Sigmoid colon (tissue), 7 donors: Measurements from ENCODE around the gene RSPRY1. TPM values are rescaled to one million over a fixed set of nuclear protein-coding genes. Genes with fewer than 3 reads are reported as not detected.

Experiments used
- DNase-seq: peaks from one replicate; pipeline ENCODE4 v3.0.0-alpha.2; 2019
- H3K27ac ChIP-seq, 4 donors: fragments of 200-600 bp; sonication (generic); one replicate each; pipeline ENCODE4 v1.5.1; 2016 to 2019; ENCODE audit warnings: mild to moderate bottlenecking in 1 of 4
- H3K27me3 ChIP-seq, 3 donors: fragments of 200-600 bp; sonication (generic); one replicate each; pipeline ENCODE4 v1.5.1; 2019; ENCODE audit warnings: mild to moderate bottlenecking in 1 of 3
- H3K36me3 ChIP-seq, 4 donors: fragments of 200-600 bp; sonication (generic); one replicate each; pipeline ENCODE4 v1.5.1; 2016 to 2019
- H3K4me1 ChIP-seq, 4 donors: fragments of 200-600 bp; sonication (generic); one replicate each; pipeline ENCODE4 v1.5.1; 2017 to 2019
- H3K4me3 ChIP-seq, 4 donors: fragments of 200-600 bp; sonication (generic); one replicate each; pipeline ENCODE4 v1.5.1; 2017 to 2019; ENCODE audit warnings: mild to moderate bottlenecking in 2 of 4, moderate library complexity in 1 of 4
- H3K9me3 ChIP-seq, 4 donors: fragments of 200-600 bp in 3 of 4; sonication (generic) in 3 of 4; one replicate each; pipeline versions ENCODE4 v1.5.1 to v1.6.1; 2013 to 2019
- CTCF ChIP-seq, 4 experiments: fragments of 450-650 bp in 3 of 4; fragments of 200-600 bp in 1 of 4; IDR thresholded peaks; one replicate each; pipeline ENCODE4 v1.5.1; 2016 to 2019; ENCODE audit warnings: antibody characterized with exemption in 4 of 4, mild to moderate bottlenecking in 3 of 4, moderate library complexity in 2 of 4
- EP300 ChIP-seq, 4 donors: sonication (generic); formaldehyde crosslinking; IDR thresholded peaks; one replicate each; pipeline ENCODE4 v1.6.1; 2017; ENCODE audit warnings: antibody characterized with exemption in 4 of 4
- POLR2A ChIP-seq, 2 donors: fragments of 450-650 bp; IDR thresholded peaks; one replicate each; pipeline ENCODE4 v1.6.1; 2016; ENCODE audit warnings: antibody characterized with exemption in 2 of 2, mild to moderate bottlenecking in 2 of 2, moderate library complexity in 2 of 2
- POLR2AphosphoS5 ChIP-seq, 4 donors: sonication (generic); formaldehyde crosslinking; IDR thresholded peaks; one replicate each; pipeline ENCODE4 v1.6.1; 2017; ENCODE audit warnings: antibody characterized with exemption in 4 of 4
- WGBS, 2 donors: extraction: QIAGEN DNeasy Blood & Tissue Kit; methylation state at CpG; one replicate each; pipeline ENCODE4 v1.1.7; 2013; 5-methylcytosine and 5-hydroxymethylcytosine counted together
- intact Hi-C: fragments of 100-400 bp; cut with DNase I; formaldehyde crosslinking; loops from one replicate; pipeline ENCODE4 v1.15.1; 2023
- polyA plus RNA-seq, 3 donors: library from polyadenylated mRNA; stranded (reverse); fragments of 200-250 nt; gene quantifications; one replicate each; pipeline ENCODE4 v1.2.3, GENCODE V29; 2013
- total RNA-seq, 4 donors: library from RNA; depleted of rRNA; stranded (reverse); fragments of >200 nt; gene quantifications; one replicate each; pipeline ENCODE4 v1.1.0, GENCODE V29; 2016
- donor health status: healthy with polysubstance abuse.
- donor health status: Bipolar disorder and iron deficiency.
- donor health status: healthy.

RSPRY1 gene
- total and polyA plus RNA-seq, 7 donors = 12.6 to 42.7 (median 30.6) TPM

- H3K9me3 ChIP-seq = no peaks in the 10 kb centered on the region
- H3K36me3 ChIP-seq = no peaks in the 10 kb centered on the region
- TF ChIP-seq POLR2AphosphoS5 (IDR thresholded peaks at IDR 0.05) (no peak), POLR2A (IDR thresholded peaks at IDR 0.05) (no peak), EP300 (IDR thresholded peaks at IDR 0.05) (no peak), CTCF (IDR thresholded peaks at IDR 0.05) (no peak)
- intact Hi-C loops = no loop called here
- 1 to 2% methylated on average over 95 of the region's 95 CpGs for WGBS, 2 donors
- peak; percentile 61 for DNase-seq
- H3K4me1 ChIP-seq = peaks cover 0 to 14% (median 13%) of the 10 kb centered on the region in 4 donors
- H3K4me3 ChIP-seq = peak within 1 kb of the TSS; percentile 24 to 60 (median 52)
- peaks cover 9 to 37% (median 26%) of the 10 kb centered on the region in 3 donors for H3K27me3 ChIP-seq
- H3K27ac ChIP-seq = peak within 1 kb of the TSS in 2 of 4 donors; percentile 18 to 26
Observed at GRCh38 chr16:57284209-57284951, 98.3 kb downstream of the RSPRY1 start, which contains the start of gene PLLP. PLLP (minus strand) TSS chr16:57284672; CDS start chr16:57284540, 132 bp downstream.

GRCh38 chr16:57284952-57285363, 98.8 kb downstream of the RSPRY1 start:
- intact Hi-C loops = no loop called here
- Histone ChIP-seq H3K27ac (peak overlapping the region in 1 of 4 donors; percentile 18), H3K4me1 (peaks cover 0 to 14% (median 13%) of the 10 kb centered on the region in 4 donors), H3K27me3 (peaks cover 9 to 37% (median 26%) of the 10 kb centered on the region in 3 donors), H3K9me3 (no peaks in the 10 kb centered on the region), H3K4me3 (peak overlapping the region; percentile 24 to 60 (median 52)), H3K36me3 (no peaks in the 10 kb centered on the region)
- TF ChIP-seq CTCF (IDR thresholded peaks at IDR 0.05) (no peak), EP300 (IDR thresholded peaks at IDR 0.05) (no peak), POLR2A (IDR thresholded peaks at IDR 0.05) (no peak), POLR2AphosphoS5 (IDR thresholded peaks at IDR 0.05) (no peak)
- no peak for DNase-seq
- 16 to 20% methylated on average over 22 of the region's 22 CpGs for WGBS, 2 donors

DNA sequence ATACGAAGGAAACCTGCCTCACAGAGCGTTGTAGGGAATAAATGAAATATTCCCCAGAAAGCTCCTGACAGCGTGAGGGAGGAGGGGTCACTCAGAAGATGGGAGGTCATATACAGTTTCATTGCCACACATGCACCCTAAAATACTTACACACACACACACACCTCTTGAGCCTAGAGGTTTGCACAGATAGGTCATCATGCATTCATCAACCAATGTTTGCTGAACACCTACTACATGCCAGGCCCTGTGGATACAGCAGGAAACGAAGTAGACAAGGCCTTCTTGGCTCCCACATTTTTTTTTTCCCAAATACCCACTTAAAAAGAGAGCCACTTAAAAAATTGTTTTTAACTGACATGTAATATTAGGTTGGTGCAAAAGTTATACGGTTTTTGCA, 99.2 kb downstream of the RSPRY1 start:
- Histone ChIP-seq H3K27me3 (peaks cover 9 to 37% (median 26%) of the 10 kb centered on the region in 3 donors), H3K36me3 (no peaks in the 10 kb centered on the region), H3K4me3 (no peak overlapping the region), H3K27ac (no peak overlapping the region), H3K9me3 (no peaks in the 10 kb centered on the region), H3K4me1 (peaks cover 0 to 14% (median 13%) of the 10 kb centered on the region in 4 donors)
- no peak for TF ChIP-seq POLR2A (IDR thresholded peaks at IDR 0.05)
- TF ChIP-seq EP300 (IDR thresholded peaks at IDR 0.05) = no peak
- intact Hi-C loops = no loop called here
- 77 to 81% methylated on average over 5 of the region's 5 CpGs for WGBS, 2 donors
- DNase-seq = no peak

GRCh38 chr16:57289391-57290257, 103.5 kb downstream of the RSPRY1 start:
- H3K4me3 ChIP-seq = no peak overlapping the region
- intact Hi-C loops = no loop called here
- no peaks in the 10 kb centered on the region for H3K9me3 ChIP-seq
- H3K27ac ChIP-seq = no peak overlapping the region
- peaks cover 0 to 12% (median 8%) of the 10 kb centered on the region in 3 donors for H3K27me3 ChIP-seq
- no peaks in the 10 kb centered on the region for H3K36me3 ChIP-seq
- TF ChIP-seq CTCF (IDR thresholded peaks at IDR 0.05) = no peak
- TF ChIP-seq POLR2AphosphoS5 (IDR thresholded peaks at IDR 0.05) = no peak
- TF ChIP-seq POLR2A (IDR thresholded peaks at IDR 0.05) = no peak
- no peak for TF ChIP-seq EP300 (IDR thresholded peaks at IDR 0.05)
- 71 to 76% methylated on average over 14 of the region's 14 CpGs for WGBS, 2 donors
- DNase-seq = peak; percentile 29
- H3K4me1 ChIP-seq = peaks cover 0 to 5% (median 4%) of the 10 kb centered on the region in 4 donors

Other genes starting within 250 kb of the RSPRY1 start
- gene CETP, start 224.4 kb upstream of the RSPRY1 start, total RNA-seq = under 1 TPM in 2 of 4 donors, not detected in 2; 0.36 to 0.55 TPM
- gene CETP, start 224.4 kb upstream of the RSPRY1 start, polyA plus RNA-seq = 1 to 10 TPM in 2 of 3 donors, not detected in 1; 1.2 to 2.1 TPM
- gene NLRC5, start 196.8 kb upstream of the RSPRY1 start, total RNA-seq = 10 to 100 TPM in 3 of 4 donors, 1 to 10 TPM in 1; 9.5 to 37.7 (median 16.0) TPM
- gene NLRC5, start 196.8 kb upstream of the RSPRY1 start, polyA plus RNA-seq = 100 to 1,000 TPM in 1 of 3 donors, 10 to 100 TPM in 2; 13.8 to 119 (median 24.0) TPM
- 10 to 100 TPM; 22.9 to 59.9 (median 25.4) TPM for gene CPNE2, start 93.7 kb upstream of the RSPRY1 start, total RNA-seq
- gene CPNE2, start 93.7 kb upstream of the RSPRY1 start, polyA plus RNA-seq = 10 to 100 TPM; 60.7 to 75.1 (median 66.6) TPM
- 10 to 100 TPM; 60.1 to 81.3 (median 76.9) TPM for gene PSME3IP1, start 290 bp upstream of the RSPRY1 start, total RNA-seq
- 10 to 100 TPM; 70.5 to 75.4 (median 73.9) TPM for gene PSME3IP1, start 290 bp upstream of the RSPRY1 start, polyA plus RNA-seq
- 10 to 100 TPM; 64.7 to 85.6 (median 74.4) TPM for gene ARL2BP, start 58.9 kb downstream of the RSPRY1 start, total RNA-seq
- 10 to 100 TPM; 28.6 to 39.0 (median 36.8) TPM for gene ARL2BP, start 58.9 kb downstream of the RSPRY1 start, polyA plus RNA-seq
- 1 to 10 TPM in 3 of 4 donors, under 1 TPM in 1; 0.99 to 4.7 (median 2.8) TPM for gene PLLP, start 98.3 kb downstream of the RSPRY1 start, total RNA-seq
- 10 to 100 TPM in 1 of 3 donors, 1 to 10 TPM in 2; 4.2 to 10.2 (median 8.0) TPM for gene PLLP, start 98.3 kb downstream of the RSPRY1 start, polyA plus RNA-seq
- gene CCL22, start 172.5 kb downstream of the RSPRY1 start, total RNA-seq = not detected
- gene CCL22, start 172.5 kb downstream of the RSPRY1 start, polyA plus RNA-seq = 1 to 10 TPM in 1 of 3 donors, not detected in 2; 2.9 TPM
- 10 to 100 TPM in 1 of 4 donors, 1 to 10 TPM in 3; 3.5 to 18.6 (median 6.7) TPM for gene CX3CL1, start 186.2 kb downstream of the RSPRY1 start, total RNA-seq
- gene CX3CL1, start 186.2 kb downstream of the RSPRY1 start, polyA plus RNA-seq = 10 to 100 TPM in 1 of 3 donors, under 1 TPM in 2; 0.23 to 11.1 (median 0.60) TPM
- gene CCL17, start 218.4 kb downstream of the RSPRY1 start, total RNA-seq = not detected
- 1 to 10 TPM in 1 of 3 donors, not detected in 2; 7.6 TPM for gene CCL17, start 218.4 kb downstream of the RSPRY1 start, polyA plus RNA-seq